IMR-90 (cell line): ENCODE measurements around the gene VAT1L. TPM values are rescaled to one million over a fixed set of nuclear protein-coding genes. Genes with fewer than 3 reads are reported as not detected.

Experiments used
- ATAC-seq: fragments of 200-7000 bp; cut with Tn5 transposase; 2 replicates; pipeline ENCODE4 v1.9.1; 2020; ENCODE audit warnings: low read depth, mild to moderate bottlenecking, moderate library complexity
- BruUV-seq: library from RNA; stranded (reverse); fragments of 400-500 nt; replicated peaks from 2 replicates; lab custom pipeline; 2021; lab: Mats Ljungman, UMichigan
- CTCF ChIA-PET: fragments of 300-600 bp; formaldehyde crosslinking; extraction: SDS; loops from one replicate; lab custom pipeline; 2021; ENCODE audit warnings: antibody characterized with exemption; lab: Yijun Ruan, JAX
- POLR2A ChIA-PET: fragments of 300-600 bp; sonication (Branson Sonifier 250); formaldehyde crosslinking; loops from one replicate; lab custom pipeline; 2022; ENCODE audit warnings: antibody characterized with exemption; ENCODE audit not compliant: unreplicated experiment; lab: Charles Lee
- DNase-seq: peaks from one replicate; pipeline ENCODE4 v3.0.0; 2013
- H2AFZ ChIP-seq: replicated peaks from 2 replicates; pipeline ENCODE3; 2013; ENCODE audit warnings: low read length, mild to moderate bottlenecking; ENCODE audit not compliant: poor library complexity
- H2AK5ac ChIP-seq: 2 replicates; pipeline ENCODE4 v1.6.1; 2013; ENCODE audit warnings: low read depth, low read length, inconsistent platforms
- H2AK9ac ChIP-seq: replicated peaks from 2 replicates; pipeline ENCODE3; 2013; ENCODE audit warnings: mild to moderate bottlenecking, low read depth, low read length, moderate library complexity; ENCODE audit not compliant: poor library complexity
- H2BK120ac ChIP-seq: 2 replicates; pipeline ENCODE4 v1.6.1; 2013; ENCODE audit warnings: low read depth, low read length, inconsistent platforms
- H2BK15ac ChIP-seq: 3 replicates; pipeline ENCODE4 v1.6.1; 2013; ENCODE audit warnings: low read depth, low read length, inconsistent platforms
- H2BK20ac ChIP-seq: 2 replicates; pipeline ENCODE4 v1.6.1; 2013; ENCODE audit warnings: low read depth, mild to moderate bottlenecking, inconsistent platforms, low read length, moderate library complexity
- H2BK5ac ChIP-seq: 2 replicates; pipeline ENCODE4 v1.6.1; 2013; ENCODE audit warnings: mild to moderate bottlenecking, low read depth, low read length, inconsistent platforms; ENCODE audit not compliant: poor library complexity, severe bottlenecking
- H3K14ac ChIP-seq: replicated peaks from 2 replicates; pipeline ENCODE4 v1.6.1; 2013; ENCODE audit warnings: low read depth, low read length, inconsistent platforms
- H3K18ac ChIP-seq: 2 replicates; pipeline ENCODE4 v1.6.1; 2013; ENCODE audit warnings: low read depth, low read length, control low read depth
- H3K23ac ChIP-seq: 2 replicates; pipeline ENCODE4 v1.6.1; 2013; ENCODE audit warnings: low read depth, low read length, inconsistent platforms
- H3K27ac ChIP-seq: 2 replicates; pipeline ENCODE4 v1.5.1; 2013; ENCODE audit warnings: mild to moderate bottlenecking, control low read depth, low read length; ENCODE audit not compliant: insufficient read depth
- H3K27me3 ChIP-seq: 2 replicates; pipeline ENCODE4 v1.6.1; 2013; ENCODE audit warnings: low read length; ENCODE audit not compliant: control insufficient read depth, insufficient read depth
- H3K36me3 ChIP-seq: 2 replicates; pipeline ENCODE4 v1.6.1; 2013; ENCODE audit warnings: low read length, mixed read lengths; ENCODE audit not compliant: control insufficient read depth, insufficient read depth
- H3K4ac ChIP-seq: 2 replicates; pipeline ENCODE4 v1.6.1; 2013; ENCODE audit warnings: low read depth, low read length, inconsistent platforms
- H3K4me1 ChIP-seq: 2 replicates; pipeline ENCODE4 v1.6.1; 2013; ENCODE audit warnings: low read length, mixed read lengths; ENCODE audit not compliant: control insufficient read depth, insufficient read depth
- H3K4me2 ChIP-seq: 2 replicates; pipeline ENCODE4 v1.6.1; 2013; ENCODE audit warnings: low read depth, mild to moderate bottlenecking, control low read depth, low read length, moderate library complexity
- H3K4me3 ChIP-seq: 2 replicates; pipeline ENCODE4 v1.5.1; 2013; ENCODE audit warnings: low read depth, mild to moderate bottlenecking, control low read depth, low read length, moderate library complexity; ENCODE audit not compliant: insufficient read depth
- H3K56ac ChIP-seq: 2 replicates; pipeline ENCODE4 v1.6.1; 2013; ENCODE audit warnings: low read length, inconsistent platforms; ENCODE audit not compliant: insufficient read depth; ENCODE audit errors: extremely low read depth
- H3K79me1 ChIP-seq, 2 experiments: 2 replicates each; pipeline ENCODE4 v1.6.1; 2013; ENCODE audit warnings: low read length in 2 of 2, inconsistent platforms in 1 of 2, low read depth in 1 of 2
- H3K9ac ChIP-seq: 2 replicates; pipeline ENCODE4 v1.6.1; 2013; ENCODE audit warnings: low read depth, low read length, control low read depth
- H3K9me1 ChIP-seq: 2 replicates; pipeline ENCODE4 v1.6.1; 2013; ENCODE audit warnings: low read length, inconsistent platforms; ENCODE audit not compliant: insufficient read depth
- H3K9me3 ChIP-seq: 2 replicates; pipeline ENCODE4 v1.6.1; 2013; ENCODE audit warnings: low read length; ENCODE audit not compliant: control insufficient read depth, insufficient read depth
- H4K20me1 ChIP-seq: 2 replicates; pipeline ENCODE4 v1.6.1; 2013; ENCODE audit warnings: low read length, inconsistent platforms; ENCODE audit not compliant: insufficient read depth
- H4K5ac ChIP-seq: 2 replicates; pipeline ENCODE4 v1.6.1; 2013; ENCODE audit warnings: mild to moderate bottlenecking, low read depth, low read length, control low read depth
- H4K8ac ChIP-seq, 2 experiments: 2 replicates each; pipeline ENCODE4 v1.6.1; 2013; ENCODE audit warnings: low read depth in 2 of 2, low read length in 2 of 2, control low read depth in 1 of 2, inconsistent platforms in 1 of 2
- H4K91ac ChIP-seq: 2 replicates; pipeline ENCODE4 v1.6.1; 2013; ENCODE audit warnings: low read depth, low read length, inconsistent platforms; ENCODE audit not compliant: insufficient read depth
- CEBPB ChIP-seq: IDR thresholded peaks from 2 replicates; pipeline ENCODE4 v1.6.1; 2012; ENCODE audit warnings: low read depth, low read length, improper control_type of control experiment
- MAFK ChIP-seq: IDR thresholded peaks from 2 replicates; pipeline ENCODE4 v1.6.1; 2012; ENCODE audit warnings: low read depth, low read length, improper control_type of control experiment
- MAZ ChIP-seq: IDR thresholded peaks from 2 replicates; pipeline ENCODE4 v1.6.1; 2012; ENCODE audit warnings: low read depth, mild to moderate bottlenecking, low read length, improper control_type of control experiment, moderate library complexity, borderline replicate concordance
- POLR2A ChIP-seq: IDR thresholded peaks from 2 replicates; pipeline ENCODE4 v1.6.1; 2012; ENCODE audit warnings: mild to moderate bottlenecking, low read depth, low read length
- SMC3 ChIP-seq: fragments of 150-350 bp; IDR thresholded peaks from 2 replicates; pipeline ENCODE4 v1.6.1; 2016; ENCODE audit warnings: low read depth, mild to moderate bottlenecking, antibody characterized with exemption, low read length, moderate library complexity
- whole genome bisulfite sequencing, 2 experiments: methylation state at CpG; one replicate each; pipeline versions ENCODE4 v1.1.5 to v1.1.7; 2013; ENCODE audit warnings: missing lambda C conversion rate in 2 of 2; ENCODE audit not compliant: insufficient read length in 1 of 2; ENCODE audit errors: extremely low coverage in 2 of 2; 5-methylcytosine and 5-hydroxymethylcytosine counted together
- dilution Hi-C: fragments of 300-500 bp; cut with HindIII; formaldehyde crosslinking; loops from one replicate; pipeline ENCODE4 v1.14.3; 2018; ENCODE audit warnings: low sequenced_read_pairs; ENCODE audit not compliant: unreplicated experiment
- in situ Hi-C: fragments of 300-500 bp; cut with MboI; formaldehyde crosslinking; loops from 3 replicates; pipeline ENCODE4 v1.14.3; 2019; ENCODE audit warnings: low sequenced_read_pairs, inconsistent platforms, mixed read lengths
- intact Hi-C: fragments of 100-400 bp; cut with micrococcal nuclease; formaldehyde crosslinking; loops from 2 replicates; pipeline ENCODE4 v1.10.0; 2022
- polyA plus RNA-seq, 3 experiments: library from polyadenylated mRNA; depleted of rRNA; stranded (reverse); fragments of >200 nt; gene quantifications; 2 replicates each; pipeline ENCODE4 v1.2.3, GENCODE V29; 2012; ENCODE audit warnings: low replicate concordance in 1 of 3
- total RNA-seq: library from RNA; depleted of rRNA; stranded (reverse); fragments of >200 nt; gene quantifications from 2 replicates; pipeline ENCODE4 v1.2.3, GENCODE V29; 2012
- TF ChIP-seq, protein P1 (sequence below): conservative IDR thresholded peaks from 2 replicates; pipeline ENCODE4 v1.5.1; 2012; ENCODE audit warnings: mild to moderate bottlenecking, low read depth, low read length, improper control_type of control experiment

The VAT1L gene
- total and polyA plus RNA-seq, 2 of the 4 experiments (the other 2 are of a cell fraction), result 15.4 to 18.5 TPM

DNA sequence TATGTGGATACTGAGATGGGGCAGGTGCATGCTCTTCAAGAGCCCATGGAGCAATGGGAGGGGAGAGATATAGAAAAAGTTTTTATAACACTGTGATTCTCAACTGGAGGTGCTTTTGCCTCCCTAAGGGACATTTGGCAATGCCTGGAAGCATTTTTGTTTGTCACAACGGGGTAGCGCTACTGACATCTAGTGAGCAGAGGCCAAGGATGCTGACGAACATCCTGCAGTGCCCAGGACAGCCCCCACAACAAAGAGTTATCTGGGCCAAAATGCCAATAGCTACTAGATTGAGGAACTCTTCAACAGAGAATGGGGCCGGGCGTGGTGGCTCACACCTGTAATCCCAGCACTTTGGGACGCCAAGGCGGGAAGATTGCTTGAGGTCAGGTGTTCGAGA lies 166.8 kb downstream of the VAT1L start:
- Histone ChIP-seq H3K4me3 (no peak overlapping the region), H2BK20ac (no peak overlapping the region), H3K9me3 (no peaks in the 10 kb centered on the region), H3K9me1 (peaks cover 2% of the 10 kb centered on the region; the same call in 1 of the 2 replicates), H4K91ac (no peak overlapping the region), H3K14ac (no peak overlapping the region), H2AK9ac (no peak overlapping the region), H3K27ac (no peak overlapping the region), H3K4me2 (no peak overlapping the region), H2AK5ac (no peak overlapping the region), H3K56ac (no peak overlapping the region), H2BK5ac (no peak overlapping the region), H3K23ac (no peak overlapping the region), H4K20me1 (no peaks in the 10 kb centered on the region), H2BK15ac (no peak overlapping the region), H2AFZ (no peak overlapping the region), H3K4me1 (no peaks in the 10 kb centered on the region), H4K8ac (no peak overlapping the region), H3K18ac (no peak overlapping the region), H3K79me1 (no peaks in the 10 kb centered on the region), H3K36me3 (no peaks in the 10 kb centered on the region), H4K5ac (no peak overlapping the region), H3K27me3 (no peaks in the 10 kb centered on the region), H3K4ac (no peak overlapping the region), H2BK120ac (no peak overlapping the region), H3K9ac (no peak overlapping the region)
- dilution Hi-C loops, result no loop called here
- DNase-seq (no peak), ATAC-seq (no peak)
- CTCF ChIA-PET, result no interaction called here
- in situ Hi-C loops, result no loop called here
- WGBS, 2 experiments, result 89% methylated on average over 5 of the region's 8 CpGs; no CpG with 5 or more reads in 1 of the 2 experiments
- intact Hi-C loops, result no loop called here
- BruUV-seq, result no TSS peak
- POLR2A ChIA-PET, result no interaction called here
- TF ChIP-seq MAZ (no peak), SMC3 (no peak), MAFK (no peak), POLR2A (no peak), CEBPB (no peak)
- TF ChIP-seq, protein P1, sequence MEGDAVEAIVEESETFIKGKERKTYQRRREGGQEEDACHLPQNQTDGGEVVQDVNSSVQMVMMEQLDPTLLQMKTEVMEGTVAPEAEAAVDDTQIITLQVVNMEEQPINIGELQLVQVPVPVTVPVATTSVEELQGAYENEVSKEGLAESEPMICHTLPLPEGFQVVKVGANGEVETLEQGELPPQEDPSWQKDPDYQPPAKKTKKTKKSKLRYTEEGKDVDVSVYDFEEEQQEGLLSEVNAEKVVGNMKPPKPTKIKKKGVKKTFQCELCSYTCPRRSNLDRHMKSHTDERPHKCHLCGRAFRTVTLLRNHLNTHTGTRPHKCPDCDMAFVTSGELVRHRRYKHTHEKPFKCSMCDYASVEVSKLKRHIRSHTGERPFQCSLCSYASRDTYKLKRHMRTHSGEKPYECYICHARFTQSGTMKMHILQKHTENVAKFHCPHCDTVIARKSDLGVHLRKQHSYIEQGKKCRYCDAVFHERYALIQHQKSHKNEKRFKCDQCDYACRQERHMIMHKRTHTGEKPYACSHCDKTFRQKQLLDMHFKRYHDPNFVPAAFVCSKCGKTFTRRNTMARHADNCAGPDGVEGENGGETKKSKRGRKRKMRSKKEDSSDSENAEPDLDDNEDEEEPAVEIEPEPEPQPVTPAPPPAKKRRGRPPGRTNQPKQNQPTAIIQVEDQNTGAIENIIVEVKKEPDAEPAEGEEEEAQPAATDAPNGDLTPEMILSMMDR, result 0 out of 2 replicates have a peak, but pooled peaks have one; percentile 21
